GM23338 (cell line): ENCODE results near the gene PELO. TPM values are rescaled to one million over a fixed set of nuclear protein-coding genes. Genes with fewer than 3 reads are reported as not detected.

ENCODE experiments used
- ATAC-seq: fragments of 200-7000 bp; cut with Tn5 transposase; 3 replicates; pipeline ENCODE4 v1.9.1; 2020
- DNase-seq: peaks from one replicate; pipeline ENCODE4 v3.0.0-alpha.2; 2015; ENCODE audit warnings: low spot score
- H2AFZ ChIP-seq: fragments of 200-600 bp; sonication (generic); 2 replicates; pipeline ENCODE4 v1.8.0; 2016; ENCODE audit warnings: antibody characterized with exemption, mild to moderate bottlenecking, moderate library complexity
- H3F3A ChIP-seq: fragments of 200-600 bp; sonication (generic); replicated peaks from 2 replicates; pipeline ENCODE4 v1.8.0; 2017; ENCODE audit warnings: antibody characterized with exemption, mixed run types, low read depth
- H3K27ac ChIP-seq: fragments of 200-600 bp; sonication (generic); 2 replicates; pipeline ENCODE4 v1.6.1; 2016; ENCODE audit warnings: low read depth
- H3K27me3 ChIP-seq: fragments of 200-600 bp; sonication (generic); 2 replicates; pipeline ENCODE4 v1.8.0; 2016; ENCODE audit warnings: mild to moderate bottlenecking, mixed run types, moderate library complexity; ENCODE audit not compliant: insufficient read depth
- H3K36me3 ChIP-seq: fragments of 200-600 bp; sonication (generic); 2 replicates; pipeline ENCODE4 v1.8.0; 2016; ENCODE audit warnings: mild to moderate bottlenecking; ENCODE audit not compliant: insufficient read depth
- H3K4me1 ChIP-seq: fragments of 200-600 bp; sonication (generic); 2 replicates; pipeline ENCODE4 v1.8.0; 2016; ENCODE audit warnings: mild to moderate bottlenecking, moderate library complexity; ENCODE audit not compliant: insufficient read depth
- H3K4me2 ChIP-seq: fragments of 200-600 bp; sonication (generic); 2 replicates; pipeline ENCODE4 v1.7.1; 2017; ENCODE audit warnings: mixed run types
- H3K4me3 ChIP-seq: fragments of 200-600 bp; sonication (generic); 2 replicates; pipeline ENCODE4 v1.6.1; 2016; ENCODE audit warnings: mixed run types
- H3K79me2 ChIP-seq: fragments of 200-600 bp; sonication (generic); replicated peaks from 2 replicates; pipeline ENCODE4 v1.8.0; 2017; ENCODE audit warnings: mild to moderate bottlenecking; ENCODE audit not compliant: insufficient read depth
- H3K9me2 ChIP-seq: fragments of 200-600 bp; sonication (generic); 2 replicates; pipeline ENCODE4 v1.8.0; 2017; ENCODE audit not compliant: insufficient read depth
- H4K20me1 ChIP-seq: fragments of 200-600 bp; sonication (generic); replicated peaks from 2 replicates; pipeline ENCODE4 v1.8.0; 2017; ENCODE audit warnings: mild to moderate bottlenecking; ENCODE audit not compliant: insufficient read depth
- H3K27ac Mint-ChIP-seq: 2 replicates; pipeline ENCODE4 v1.8.0; 2020; ENCODE audit warnings: inconsistent platforms, mild to moderate bottlenecking, moderate library complexity, mixed read lengths
- H3K27me3 Mint-ChIP-seq: 3 replicates; pipeline ENCODE4 v1.8.0; 2022; ENCODE audit warnings: low read depth, mild to moderate bottlenecking, moderate library complexity, mixed read lengths, inconsistent platforms; ENCODE audit not compliant: insufficient read depth, poor library complexity
- H3K36me3 Mint-ChIP-seq: 3 replicates; pipeline ENCODE4 v1.8.0; 2021; ENCODE audit warnings: low read depth, mild to moderate bottlenecking, inconsistent platforms, moderate library complexity, mixed read lengths
- H3K4me1 Mint-ChIP-seq: 3 replicates; pipeline ENCODE4 v1.8.0; 2020; ENCODE audit warnings: mild to moderate bottlenecking, inconsistent platforms, mixed read lengths
- H3K4me3 Mint-ChIP-seq: 3 replicates; pipeline ENCODE4 v1.8.0; 2021; ENCODE audit warnings: moderate library complexity, mild to moderate bottlenecking, inconsistent platforms, mixed read lengths
- H3K9me3 Mint-ChIP-seq: 3 replicates; pipeline ENCODE4 v1.8.0; 2020; ENCODE audit warnings: moderate library complexity, mild to moderate bottlenecking, inconsistent platforms, mixed read lengths
- CREB1 ChIP-seq: fragments of 250-450 bp; sonication (Bioruptor Pico); IDR thresholded peaks from 2 replicates; pipeline ENCODE4 v1.5.0; 2020; ENCODE audit warnings: low read depth, mild to moderate bottlenecking, moderate library complexity
- CTCF ChIP-seq, 2 experiments: fragments of 200-600 bp in 1 of 2; sonication (generic) in 1 of 2; conservative IDR thresholded peaks; 2 replicates each; pipeline versions ENCODE4 v1.5.1 to v1.6.1; 2016 to 2017; ENCODE audit warnings: antibody characterized with exemption in 2 of 2, low read depth in 2 of 2, mild to moderate bottlenecking in 2 of 2, moderate library complexity in 1 of 2
- ETS1 ChIP-seq: IDR thresholded peaks from 2 replicates; pipeline ENCODE4 v1.6.1; 2016; ENCODE audit warnings: antibody characterized with exemption
- EZH2 ChIP-seq: fragments of 200-600 bp; sonication (generic); IDR thresholded peaks from one replicate; pipeline ENCODE4 v1.8.0; 2017; ENCODE audit warnings: antibody characterized with exemption, mild to moderate bottlenecking, low read depth; ENCODE audit not compliant: unreplicated experiment
- EZH2phosphoT487 ChIP-seq: fragments of 200-600 bp; sonication (generic); IDR thresholded peaks from one replicate; pipeline ENCODE4 v1.8.1; 2018; ENCODE audit warnings: antibody characterized with exemption; ENCODE audit not compliant: unreplicated experiment
- JUNB ChIP-seq: IDR thresholded peaks from one replicate; pipeline ENCODE4 v1.6.1; 2016; ENCODE audit warnings: antibody characterized with exemption; ENCODE audit not compliant: unreplicated experiment
- NANOG ChIP-seq: IDR thresholded peaks from 2 replicates; pipeline ENCODE4 v1.6.1; 2016; ENCODE audit warnings: antibody characterized with exemption, borderline replicate concordance
- POLR2AphosphoS5 ChIP-seq: IDR thresholded peaks from 2 replicates; pipeline ENCODE4 v1.6.1; 2016; ENCODE audit warnings: antibody characterized with exemption, low read depth
- REST ChIP-seq: IDR thresholded peaks from one replicate; pipeline ENCODE4 v1.6.1; 2018; ENCODE audit warnings: antibody characterized with exemption; ENCODE audit not compliant: unreplicated experiment
- STAT1 ChIP-seq: IDR thresholded peaks from one replicate; pipeline ENCODE4 v1.6.1; 2016; ENCODE audit warnings: antibody characterized with exemption; ENCODE audit not compliant: unreplicated experiment
- ZNF114 ChIP-seq: fragments of 250-450 bp; sonication (Bioruptor Pico); IDR thresholded peaks from 2 replicates; pipeline ENCODE4 v1.5.0; 2020; ENCODE audit warnings: mild to moderate bottlenecking, moderate library complexity
- ZNF331 ChIP-seq: fragments of 250-450 bp; sonication (Bioruptor Pico); IDR thresholded peaks from 2 replicates; pipeline ENCODE4 v1.5.0; 2020; ENCODE audit warnings: low read depth, mild to moderate bottlenecking, moderate library complexity
- ZNF462 ChIP-seq: fragments of 250-450 bp; sonication (Bioruptor Pico); IDR thresholded peaks from 2 replicates; pipeline ENCODE4 v1.5.0; 2020; ENCODE audit warnings: mild to moderate bottlenecking, moderate library complexity
- polyA plus RNA-seq: library from polyadenylated mRNA; unstranded; fragments of >200 nt; fragmentation: Nextera tagmentation; extraction: Ambion mirVana; gene quantifications from 2 replicates; pipeline ENCODE4 v1.2.1, GENCODE V29; 2016
- total RNA-seq: library from RNA; depleted of rRNA; stranded (reverse); fragments of >200 nt; shearing (Covaris generic); gene quantifications from 2 replicates; pipeline ENCODE4 v1.2.3, GENCODE V29; 2014

The PELO gene
- total and polyA plus RNA-seq, 2 experiments from 2014 or later, result 13.6 to 15.6 TPM

GRCh38 chr5:52758014-52758413, 29.7 kb upstream of the PELO start:
- H2AFZ ChIP-seq, result no peak overlapping the region
- H3K36me3 Mint-ChIP-seq, result no peaks in the 10 kb centered on the region
- H3K9me2 ChIP-seq, result no peaks in the 10 kb centered on the region
- no peaks in the 10 kb centered on the region for H3K4me1 ChIP-seq
- no peaks in the 10 kb centered on the region for H3K9me3 Mint-ChIP-seq
- H3K79me2 ChIP-seq, result no peaks in the 10 kb centered on the region
- H3K27me3 ChIP-seq, result no peaks in the 10 kb centered on the region
- H3K4me1 Mint-ChIP-seq, result no peaks in the 10 kb centered on the region
- DNase-seq (no peak), ATAC-seq (no peak)
- no peak overlapping the region for H3K27ac Mint-ChIP-seq
- H3K36me3 ChIP-seq, result no peaks in the 10 kb centered on the region
- H4K20me1 ChIP-seq, result no peaks in the 10 kb centered on the region
- H3K27ac ChIP-seq, result no peak overlapping the region
- no peak overlapping the region for H3K4me3 ChIP-seq
- no peaks in the 10 kb centered on the region for H3K27me3 Mint-ChIP-seq
- H3K4me3 Mint-ChIP-seq, result no peak overlapping the region
- no peak overlapping the region for H3K4me2 ChIP-seq
- no peak for TF ChIP-seq NANOG
- TF ChIP-seq CTCF (conservative IDR thresholded peaks at IDR 0.05; ENCODE audit: low read depth in 2 of 2), result no peak
- no peak for TF ChIP-seq JUNB
- no peak for TF ChIP-seq POLR2AphosphoS5
- TF ChIP-seq STAT1, result no peak
- no peak for TF ChIP-seq EZH2phosphoT487
- TF ChIP-seq ZNF331 (CRISPR knock-in tag), result no peak
- no peak for TF ChIP-seq EZH2
- no peak for TF ChIP-seq ZNF462 (CRISPR knock-in tag)
- TF ChIP-seq ZNF114, result no peak
- no peak for TF ChIP-seq REST
- no peak for TF ChIP-seq CREB1 (CRISPR knock-in tag)
- no peak for TF ChIP-seq ETS1
- no peaks in the 10 kb centered on the region for H3F3A ChIP-seq
